Thoracic aorta (tissue), 2 donors: ENCODE results near the gene ADM5. TPM values are rescaled to one million over a fixed set of nuclear protein-coding genes. Genes with fewer than 3 reads are reported as not detected.

Experiments used
- ATAC-seq: fragments of 150-250 bp; one replicate; pipeline ENCODE4 v1.8.0; 2017; ENCODE audit warnings: low read depth; ENCODE audit not compliant: insufficient number of reproducible peaks, low FRiP score
- DNase-seq: peaks from one replicate; pipeline ENCODE4 v3.0.0-alpha.2; 2020; ENCODE audit warnings: low spot score
- H3K27ac ChIP-seq, 2 donors: fragments of 200-600 bp; sonication (generic); 1 replicate in 1 of 2; 2 replicates in 1 of 2; pipeline ENCODE4 v1.5.1; 2016; ENCODE audit warnings: mild to moderate bottlenecking in 2 of 2, moderate library complexity in 2 of 2
- H3K27me3 ChIP-seq: fragments of 200-600 bp; sonication (generic); replicated peaks from 2 replicates; pipeline ENCODE4 v1.6.0; 2016; ENCODE audit warnings: mild to moderate bottlenecking; ENCODE audit not compliant: insufficient read depth
- H3K36me3 ChIP-seq: fragments of 200-600 bp; sonication (generic); one replicate; pipeline ENCODE4 v1.5.1; 2016
- H3K4me1 ChIP-seq, 2 donors: fragments of 200-600 bp; sonication (generic); 1 replicate in 1 of 2; 2 replicates in 1 of 2; pipeline versions ENCODE4 v1.5.1 to v1.6.0; 2016; ENCODE audit warnings: low read depth in 2 of 2, mild to moderate bottlenecking in 1 of 2; ENCODE audit not compliant: control insufficient read depth in 1 of 2
- H3K4me3 ChIP-seq: fragments of 200-600 bp; sonication (generic); 2 replicates; pipeline ENCODE4 v1.5.1; 2016; ENCODE audit warnings: mild to moderate bottlenecking
- H3K9me3 ChIP-seq: fragments of 200-600 bp; sonication (generic); 2 replicates; pipeline ENCODE4 v1.5.1; 2016
- CTCF ChIP-seq: fragments of 200-600 bp; sonication (generic); IDR thresholded peaks from one replicate; pipeline ENCODE4 v1.5.1; 2019; ENCODE audit warnings: antibody characterized with exemption
- total RNA-seq, 2 donors: library from RNA; depleted of rRNA; stranded (reverse); fragments of >200 nt; gene quantifications; one replicate each; pipeline versions ENCODE4 v1.1.0 to v1.2.3, GENCODE V29; 2016

ADM5 gene
- total RNA-seq, 2 donors from 2014 or later, result 2.8 to 6.4 TPM

- no peak for TF ChIP-seq CTCF
- Histone ChIP-seq H3K4me1 (no peaks in the 10 kb centered on the region), H3K36me3 (no peaks in the 10 kb centered on the region), H3K27ac (no peak overlapping the region), H3K4me3 (no peak overlapping the region), H3K9me3 (no peaks in the 10 kb centered on the region), H3K27me3 (no peaks in the 10 kb centered on the region)
- DNase-seq (no peak), ATAC-seq (no peak)
Observed at GRCh38 chr19:49705919-49706318, 16.5 kb downstream of the ADM5 start.

- no peak for TF ChIP-seq CTCF
- DNase-seq, result no peak
- Histone ChIP-seq H3K36me3 (no peaks in the 10 kb centered on the region), H3K27ac (no peak overlapping the region), H3K4me1 (no peaks in the 10 kb centered on the region), H3K4me3 (no peak overlapping the region), H3K27me3 (no peaks in the 10 kb centered on the region), H3K9me3 (no peaks in the 10 kb centered on the region)
- no peak for ATAC-seq
Observed at GRCh38 chr19:49710372-49710951, 21.1 kb downstream of the ADM5 start.

- DNase-seq (no peak), ATAC-seq (no peak)
- Histone ChIP-seq H3K4me1 (peaks cover 0 to under 1% of the 10 kb centered on the region in 2 donors), H3K27me3 (no peaks in the 10 kb centered on the region), H3K36me3 (no peaks in the 10 kb centered on the region), H3K27ac (no peak overlapping the region), H3K4me3 (no peak overlapping the region), H3K9me3 (no peaks in the 10 kb centered on the region)
- TF ChIP-seq CTCF, result no peak
Observed at GRCh38 chr19:49712397-49712859, 23.0 kb downstream of the ADM5 start.

DNA sequence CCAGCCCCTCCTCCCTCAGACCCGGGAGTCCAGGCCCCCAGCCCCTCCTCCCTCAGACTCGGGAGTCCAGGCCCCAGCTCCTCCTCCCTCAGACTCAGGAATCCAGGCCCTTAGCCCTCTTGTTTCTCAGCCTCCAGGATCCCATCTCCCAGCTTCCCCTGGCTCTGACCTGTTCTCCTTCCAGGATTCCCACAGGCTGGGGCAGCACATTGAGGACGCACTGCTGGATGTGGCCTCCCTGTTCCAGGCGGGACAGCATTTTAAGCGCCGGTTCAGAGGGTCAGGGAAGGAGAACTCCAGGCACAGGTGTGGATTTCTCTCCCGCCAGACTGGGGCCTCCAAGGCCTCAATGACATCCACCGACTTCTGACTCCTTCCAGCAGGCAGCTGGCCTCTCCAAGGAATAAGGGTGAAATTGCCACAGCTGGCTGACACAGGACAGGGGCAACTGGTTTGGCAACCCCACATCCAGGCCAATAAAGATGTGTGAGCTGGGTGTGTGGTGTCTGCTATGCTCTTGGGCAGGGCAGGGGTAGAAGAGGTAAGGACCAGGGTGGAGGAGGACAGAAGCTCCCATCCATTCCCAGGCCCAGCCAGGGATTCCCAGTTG lies 23.9 kb downstream of the ADM5 start:
- Histone ChIP-seq H3K27me3 (no peaks in the 10 kb centered on the region), H3K9me3 (no peaks in the 10 kb centered on the region), H3K36me3 (no peaks in the 10 kb centered on the region), H3K4me1 (peaks cover 0 to 5% of the 10 kb centered on the region in 2 donors), H3K27ac (no peak overlapping the region), H3K4me3 (no peak overlapping the region)
- DNase-seq (no peak), ATAC-seq (no peak)
- TF ChIP-seq CTCF, result no peak

GRCh38 chr19:49716154-49716553 lies 26.8 kb downstream of the ADM5 start:
- no peaks in the 10 kb centered on the region for H3K36me3 ChIP-seq
- peaks cover 0 to 5% of the 10 kb centered on the region in 2 donors for H3K4me1 ChIP-seq
- ATAC-seq (no peak), DNase-seq (no peak)
- no peaks in the 10 kb centered on the region for H3K9me3 ChIP-seq
- TF ChIP-seq CTCF, result no peak
- H3K4me3 ChIP-seq, result no peak overlapping the region
- no peak overlapping the region for H3K27ac ChIP-seq
- no peaks in the 10 kb centered on the region for H3K27me3 ChIP-seq
